HS-27A (cell line): ENCODE results near the gene OS9.
A peak's percentile ranks its signal among the peaks of the same experiment; 100 is the strongest.
"Not testable (repeated sequence)": the region's sequence is repeated elsewhere in the genome, so short reads cannot be mapped to it uniquely, and the experiment has no call there.

Experiments used
- DNase-seq: peaks from one replicate; pipeline ENCODE4 v3.0.0-alpha.2; 2012; ENCODE audit warnings: low read depth, missing footprints

Gene OS9

GRCh38 chr12:57693659-57694458 lies at the start of gene OS9:
OS9 (plus strand) TSS chr12:57694132; CDS start chr12:57694162, 30 bp downstream.
- DNase-seq = peak; percentile 98

GRCh38 chr12:57645990-57646658 lies 47.8 kb upstream of the OS9 start:
- not testable (repeated sequence) for DNase-seq

GRCh38 chr12:57646659-57647049 lies 47.3 kb upstream of the OS9 start:
- not testable (repeated sequence) for DNase-seq

GRCh38 chr12:57654042-57654441 lies 39.9 kb upstream of the OS9 start:
- no peak for DNase-seq

- no peak for DNase-seq
Measured at GRCh38 chr12:57655541-57656240, 38.2 kb upstream of the OS9 start.

GRCh38 chr12:57656408-57656807 lies 37.5 kb upstream of the OS9 start:
- DNase-seq = not testable (repeated sequence)

- DNase-seq = no peak
Measured at GRCh38 chr12:57657744-57658143, 36.2 kb upstream of the OS9 start.

GRCh38 chr12:57658890-57659289 lies 35.0 kb upstream of the OS9 start:
- DNase-seq = no peak

- DNase-seq = no peak
Measured at GRCh38 chr12:57661376-57661775, 32.6 kb upstream of the OS9 start.

- not testable (repeated sequence) for DNase-seq
Measured at GRCh38 chr12:57665066-57665820, 28.7 kb upstream of the OS9 start.

GRCh38 chr12:57666897-57667296 lies 27.0 kb upstream of the OS9 start:
- no peak for DNase-seq

- not testable (repeated sequence) for DNase-seq
Measured at GRCh38 chr12:57669691-57670090, 24.2 kb upstream of the OS9 start.

GRCh38 chr12:57671811-57672210 lies 22.1 kb upstream of the OS9 start:
- not testable (repeated sequence) for DNase-seq

GRCh38 chr12:57672801-57673200 lies 21.1 kb upstream of the OS9 start:
- no peak for DNase-seq

- DNase-seq = no peak
Measured at GRCh38 chr12:57674691-57675090, 19.2 kb upstream of the OS9 start.

GRCh38 chr12:57677947-57678346 lies 16.0 kb upstream of the OS9 start:
- DNase-seq = not testable (repeated sequence)

- DNase-seq = no peak
Measured at GRCh38 chr12:57679697-57680096, 14.2 kb upstream of the OS9 start.

- DNase-seq = no peak
Measured at GRCh38 chr12:57687862-57688261, 6.1 kb upstream of the OS9 start.

- no peak for DNase-seq
Measured at GRCh38 chr12:57688931-57689330, 5.0 kb upstream of the OS9 start.

GRCh38 chr12:57692500-57692899 lies 1.4 kb upstream of the OS9 start:
- DNase-seq = no peak

GRCh38 chr12:57693317-57693658 lies 644 bp upstream of the OS9 start:
- DNase-seq = no peak

GRCh38 chr12:57694459-57695019 lies 607 bp downstream of the OS9 start:
- no peak for DNase-seq
